Medulla oblongata (tissue), 1 donor: ENCODE measurements around the gene C2CD2.

Experiments
- DNase-seq: peaks from one replicate; pipeline ENCODE4 v3.0.0-alpha.2; 2015; ENCODE audit errors: extremely low spot score

C2CD2 gene

GRCh38 chr21:41868062-41868710, 85.6 kb downstream of the C2CD2 start:
- no peak for DNase-seq

- DNase-seq, result no peak
These were observed 86.5 kb downstream of the C2CD2 start for GRCh38 chr21:41867313-41867712.

GRCh38 chr21:41866274-41866809, 87.5 kb downstream of the C2CD2 start:
- no peak for DNase-seq

- DNase-seq, result no peak
These were observed 88.6 kb downstream of the C2CD2 start for GRCh38 chr21:41865002-41865777.

- no peak for DNase-seq
These were observed 89.4 kb downstream of the C2CD2 start for GRCh38 chr21:41864311-41865001.

GRCh38 chr21:41863439-41863740, 90.4 kb downstream of the C2CD2 start:
- DNase-seq, result no peak

- no peak for DNase-seq
These were observed 91.8 kb downstream of the C2CD2 start for GRCh38 chr21:41861987-41862386.

GRCh38 chr21:41861255-41861654, 92.6 kb downstream of the C2CD2 start:
- no peak for DNase-seq

- no peak for DNase-seq
These were observed 94.4 kb downstream of the C2CD2 start for GRCh38 chr21:41859297-41859980.

GRCh38 chr21:41858466-41859296, 95.1 kb downstream of the C2CD2 start:
- no peak for DNase-seq

GRCh38 chr21:41857771-41858300, 96.0 kb downstream of the C2CD2 start:
- DNase-seq, result no peak

GRCh38 chr21:41856572-41856971, 97.2 kb downstream of the C2CD2 start:
- no peak for DNase-seq

- no peak for DNase-seq
These were observed 99.3 kb downstream of the C2CD2 start for GRCh38 chr21:41854426-41854995.

- DNase-seq, result no peak
These were observed 100.9 kb downstream of the C2CD2 start for GRCh38 chr21:41852929-41853320.

- DNase-seq, result no peak
These were observed 101.5 kb downstream of the C2CD2 start for GRCh38 chr21:41852151-41852928.

- DNase-seq, result no peak
These were observed 102.6 kb downstream of the C2CD2 start for GRCh38 chr21:41851090-41851790.

- no peak for DNase-seq
These were observed 103.7 kb downstream of the C2CD2 start for GRCh38 chr21:41850085-41850484.

GRCh38 chr21:41848958-41849580, 104.7 kb downstream of the C2CD2 start:
- no peak for DNase-seq

GRCh38 chr21:41848533-41848932, 105.3 kb downstream of the C2CD2 start:
- no peak for DNase-seq
